ENCODE results near the gene KNDC1.
A peak's percentile ranks its signal among the peaks of the same experiment; 100 is the strongest.

The KNDC1 gene

DNA sequence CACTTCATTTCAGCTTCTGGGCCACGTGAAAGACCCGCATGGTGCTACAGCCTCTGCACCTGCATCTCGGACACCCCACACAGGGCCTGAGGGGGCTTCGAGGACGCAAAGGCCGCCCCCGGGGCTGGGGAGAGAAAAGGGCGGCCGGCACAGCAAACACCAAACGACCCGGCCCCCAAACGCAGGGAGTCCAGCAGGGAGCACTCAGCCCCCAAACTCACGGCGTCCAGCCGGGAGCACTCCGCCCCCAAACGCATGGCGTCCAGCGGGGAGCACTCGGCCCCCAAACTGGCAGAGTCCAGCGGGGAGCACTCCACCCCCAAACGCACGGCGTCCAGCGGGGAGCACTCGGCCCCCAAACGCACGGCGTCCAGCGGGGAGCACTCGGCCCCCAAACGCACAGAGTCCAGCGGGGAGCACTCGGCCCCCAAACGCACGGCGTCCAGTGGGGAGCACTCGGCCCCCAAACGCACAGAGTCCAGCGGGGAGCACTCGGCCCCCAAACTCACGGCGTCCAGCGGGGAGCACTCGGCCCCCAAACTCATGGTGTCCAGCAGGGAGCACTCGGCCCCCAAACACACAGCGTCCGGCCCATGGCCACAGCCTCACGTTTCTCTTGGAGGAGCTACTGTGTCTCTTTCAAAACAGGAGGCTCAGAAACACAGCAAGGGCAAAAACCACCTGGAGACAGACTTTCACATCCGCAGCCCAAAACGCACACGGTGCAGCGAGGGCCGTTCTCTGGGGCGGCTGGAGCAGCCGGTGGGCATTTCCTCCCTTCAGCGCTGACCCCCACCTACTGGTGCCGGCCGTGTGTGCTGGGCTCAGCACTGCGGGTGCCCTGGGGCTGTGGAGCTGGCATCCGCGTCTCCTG, 43.0 kb downstream of the KNDC1 start:
- no peak overlapping the region for H2BK15ac ChIP-seq (ENCODE audit: low read depth, poor library complexity, severe bottlenecking)
- no peak overlapping the region for H2BK12ac ChIP-seq (ENCODE audit: low read length in 2 of 2)
- H2BK5ac ChIP-seq (ENCODE audit: low read depth, low read length, poor library complexity, severe bottlenecking): no peak overlapping the region
- H3K79me1 ChIP-seq (replicated peaks; ENCODE audit: low read length, poor library complexity, severe bottlenecking): no peaks in the 10 kb centered on the region
- peaks cover 0 to 4% of the 10 kb centered on the region in 2 experiments for H3K27me3 ChIP-seq (ENCODE audit: control insufficient read depth in 1 of 2, insufficient read depth in 1 of 2, low read length in 2 of 2)
- H3K4me2 ChIP-seq (ENCODE audit: low read length, poor library complexity, severe bottlenecking): no peak overlapping the region
- no peak overlapping the region for H3K23ac ChIP-seq (ENCODE audit: low read length in 2 of 2)
- no peaks in the 10 kb centered on the region for H3K9me3 ChIP-seq (ENCODE audit: control insufficient read depth, low read length)
- H2BK120ac ChIP-seq (ENCODE audit: low read depth, low read length): no peak overlapping the region
- no peak overlapping the region for H4K8ac ChIP-seq (ENCODE audit: low read length)
- 88% methylated on average over 50 of the region's 62 CpGs for WGBS
- no peak for DNase-seq
- H3K4ac ChIP-seq (ENCODE audit: low read depth in 1 of 2, low read length in 2 of 2): no peak overlapping the region
- H3K14ac ChIP-seq (ENCODE audit: low read length in 2 of 2): no peak overlapping the region
- no peak overlapping the region for H3K9ac ChIP-seq (ENCODE audit: low read length)
- H3K4me1 ChIP-seq (ENCODE audit: control insufficient read depth, insufficient read depth, low read depth, low read length): peaks cover 4% of the 10 kb centered on the region
- no peak overlapping the region for H4K91ac ChIP-seq (ENCODE audit: low read length)
- H3K4me3 ChIP-seq (ENCODE audit: insufficient read depth in 1 of 2, low read depth in 1 of 2, low read length in 2 of 2): no peak overlapping the region
- no peak overlapping the region for H3K27ac ChIP-seq (ENCODE audit: low read length, poor library complexity, severe bottlenecking)
- no peak overlapping the region for H2AK5ac ChIP-seq (ENCODE audit: low read length, severe bottlenecking)
- H3K18ac ChIP-seq (ENCODE audit: low read depth in 1 of 2, low read length in 2 of 2): no peak overlapping the region
- no peak overlapping the region for H2AFZ ChIP-seq (ENCODE audit: low read depth, low read length)
- no peaks in the 10 kb centered on the region for H3K36me3 ChIP-seq (ENCODE audit: control insufficient read depth in 1 of 2, insufficient read depth in 2 of 2, low read depth in 1 of 2, low read length in 2 of 2)

DNA sequence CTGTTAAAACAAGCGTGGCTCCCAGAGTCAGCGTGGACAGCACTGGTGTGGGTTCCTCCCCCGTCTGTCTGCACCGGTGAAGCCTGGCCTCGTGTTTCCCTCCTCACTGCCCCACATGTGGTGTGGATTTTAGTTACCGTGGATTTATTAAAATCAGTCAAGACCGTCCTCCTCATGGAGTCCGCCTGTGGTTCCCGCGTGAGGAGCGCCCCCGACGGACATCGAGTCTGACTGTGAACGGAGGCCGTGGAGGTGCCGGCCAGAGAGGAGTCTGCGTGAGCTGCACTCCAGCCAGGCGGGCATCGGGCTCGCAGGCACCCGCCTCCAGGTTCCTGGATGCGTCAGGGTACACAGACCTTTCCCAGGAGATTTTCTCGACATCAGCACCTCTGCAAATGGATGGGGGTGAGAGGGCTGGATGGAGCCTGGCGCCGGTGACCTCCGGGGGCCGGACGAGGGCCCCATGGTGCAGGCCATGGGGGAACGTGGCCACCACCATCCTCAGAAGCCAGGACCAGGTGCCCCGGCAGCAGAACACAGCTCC, 43.7 kb downstream of the KNDC1 start:
- no peak overlapping the region for H2AK5ac ChIP-seq (ENCODE audit: low read length, severe bottlenecking)
- H3K9me3 ChIP-seq (ENCODE audit: control insufficient read depth, low read length): no peaks in the 10 kb centered on the region
- H2BK15ac ChIP-seq (ENCODE audit: low read depth, poor library complexity, severe bottlenecking): no peak overlapping the region
- H3K27ac ChIP-seq (ENCODE audit: low read length, poor library complexity, severe bottlenecking): no peak overlapping the region
- H3K4ac ChIP-seq (ENCODE audit: low read depth in 1 of 2, low read length in 2 of 2): no peak overlapping the region
- no peak overlapping the region for H4K91ac ChIP-seq (ENCODE audit: low read length)
- no peaks in the 10 kb centered on the region for H3K36me3 ChIP-seq (ENCODE audit: control insufficient read depth in 1 of 2, insufficient read depth in 2 of 2, low read depth in 1 of 2, low read length in 2 of 2)
- H2AFZ ChIP-seq (ENCODE audit: low read depth, low read length): no peak overlapping the region
- H3K27me3 ChIP-seq (ENCODE audit: control insufficient read depth in 1 of 2, insufficient read depth in 1 of 2, low read length in 2 of 2): peaks cover 0 to 4% of the 10 kb centered on the region in 2 experiments
- peaks cover 4% of the 10 kb centered on the region for H3K4me1 ChIP-seq (ENCODE audit: control insufficient read depth, insufficient read depth, low read depth, low read length)
- H3K18ac ChIP-seq (ENCODE audit: low read depth in 1 of 2, low read length in 2 of 2): no peak overlapping the region
- H3K14ac ChIP-seq (ENCODE audit: low read length in 2 of 2): no peak overlapping the region
- no peak overlapping the region for H3K4me2 ChIP-seq (ENCODE audit: low read length, poor library complexity, severe bottlenecking)
- H3K79me1 ChIP-seq (replicated peaks; ENCODE audit: low read length, poor library complexity, severe bottlenecking): no peaks in the 10 kb centered on the region
- WGBS: 85% methylated on average over 31 of the region's 31 CpGs
- no peak overlapping the region for H3K23ac ChIP-seq (ENCODE audit: low read length in 2 of 2)
- H2BK120ac ChIP-seq (ENCODE audit: low read depth, low read length): no peak overlapping the region
- no peak for DNase-seq
- no peak overlapping the region for H3K4me3 ChIP-seq (ENCODE audit: insufficient read depth in 1 of 2, low read depth in 1 of 2, low read length in 2 of 2)
- no peak overlapping the region for H3K9ac ChIP-seq (ENCODE audit: low read length)
- no peak overlapping the region for H2BK12ac ChIP-seq (ENCODE audit: low read length in 2 of 2)
- no peak overlapping the region for H2BK5ac ChIP-seq (ENCODE audit: low read depth, low read length, poor library complexity, severe bottlenecking)
- H4K8ac ChIP-seq (ENCODE audit: low read length): no peak overlapping the region

DNA sequence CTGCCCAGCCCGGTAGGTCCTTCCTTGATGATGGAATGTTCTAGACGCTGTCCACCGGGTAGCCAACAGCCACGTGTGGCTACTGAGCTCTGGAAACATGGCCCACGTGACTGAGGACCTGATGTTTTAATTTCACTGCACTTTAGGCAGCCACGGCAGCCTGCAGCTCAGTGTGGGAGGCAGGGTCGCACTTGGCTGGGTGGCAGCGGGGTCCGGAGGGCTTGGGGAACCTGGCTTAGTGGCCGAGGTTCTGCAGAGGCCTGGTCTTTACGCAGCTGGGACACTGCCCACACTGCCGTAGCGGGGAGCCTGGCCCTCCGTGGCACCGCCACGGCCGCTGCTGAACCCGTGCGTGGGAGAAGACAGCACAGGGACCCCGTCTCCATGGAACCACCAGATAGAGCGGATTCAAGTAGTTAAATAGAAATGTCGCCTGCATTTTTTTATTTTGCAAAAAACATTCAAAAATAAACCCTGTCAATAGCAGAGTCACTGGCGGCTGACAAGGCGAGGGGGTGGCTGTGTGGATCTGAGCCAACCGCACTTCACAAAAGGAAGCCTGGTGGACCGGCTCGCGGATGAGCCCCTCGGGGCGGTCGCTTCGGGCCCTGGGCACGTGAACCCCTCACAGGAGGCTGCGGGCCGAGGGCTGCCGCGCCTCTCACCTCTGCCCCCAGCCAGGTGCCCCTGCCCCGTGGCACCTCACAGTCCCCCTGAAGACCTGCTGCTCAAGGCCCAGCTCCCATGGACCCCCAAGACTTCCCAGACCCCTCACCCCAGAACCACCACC, 44.4 kb downstream of the KNDC1 start:
- no peak overlapping the region for H3K4ac ChIP-seq (ENCODE audit: low read depth in 1 of 2, low read length in 2 of 2)
- no peaks in the 10 kb centered on the region for H3K36me3 ChIP-seq (ENCODE audit: control insufficient read depth in 1 of 2, insufficient read depth in 2 of 2, low read depth in 1 of 2, low read length in 2 of 2)
- peaks cover 4% of the 10 kb centered on the region for H3K4me1 ChIP-seq (ENCODE audit: control insufficient read depth, insufficient read depth, low read depth, low read length)
- H3K9me3 ChIP-seq (ENCODE audit: control insufficient read depth, low read length): no peaks in the 10 kb centered on the region
- H3K9ac ChIP-seq (ENCODE audit: low read length): no peak overlapping the region
- H4K8ac ChIP-seq (ENCODE audit: low read length): no peak overlapping the region
- no peak overlapping the region for H3K27ac ChIP-seq (ENCODE audit: low read length, poor library complexity, severe bottlenecking)
- no peak overlapping the region for H2BK5ac ChIP-seq (ENCODE audit: low read depth, low read length, poor library complexity, severe bottlenecking)
- H3K14ac ChIP-seq (ENCODE audit: low read length in 2 of 2): peak overlapping the region in 1 of 2 experiments; percentile 3
- H3K18ac ChIP-seq (ENCODE audit: low read depth in 1 of 2, low read length in 2 of 2): no peak overlapping the region
- no peak overlapping the region for H2BK12ac ChIP-seq (ENCODE audit: low read length in 2 of 2)
- H4K91ac ChIP-seq (ENCODE audit: low read length): no peak overlapping the region
- peaks cover 0 to 4% of the 10 kb centered on the region in 2 experiments for H3K27me3 ChIP-seq (ENCODE audit: control insufficient read depth in 1 of 2, insufficient read depth in 1 of 2, low read length in 2 of 2)
- no peak overlapping the region for H2AFZ ChIP-seq (ENCODE audit: low read depth, low read length)
- H2BK15ac ChIP-seq (ENCODE audit: low read depth, poor library complexity, severe bottlenecking): no peak overlapping the region
- H3K4me3 ChIP-seq (ENCODE audit: insufficient read depth in 1 of 2, low read depth in 1 of 2, low read length in 2 of 2): no peak overlapping the region
- WGBS: 90% methylated on average over 38 of the region's 38 CpGs
- no peak overlapping the region for H2BK120ac ChIP-seq (ENCODE audit: low read depth, low read length)
- no peak overlapping the region for H3K23ac ChIP-seq (ENCODE audit: low read length in 2 of 2)
- no peak for DNase-seq
- no peak overlapping the region for H3K4me2 ChIP-seq (ENCODE audit: low read length, poor library complexity, severe bottlenecking)
- no peak overlapping the region for H2AK5ac ChIP-seq (ENCODE audit: low read length, severe bottlenecking)
- H3K79me1 ChIP-seq (replicated peaks; ENCODE audit: low read length, poor library complexity, severe bottlenecking): no peaks in the 10 kb centered on the region

DNA sequence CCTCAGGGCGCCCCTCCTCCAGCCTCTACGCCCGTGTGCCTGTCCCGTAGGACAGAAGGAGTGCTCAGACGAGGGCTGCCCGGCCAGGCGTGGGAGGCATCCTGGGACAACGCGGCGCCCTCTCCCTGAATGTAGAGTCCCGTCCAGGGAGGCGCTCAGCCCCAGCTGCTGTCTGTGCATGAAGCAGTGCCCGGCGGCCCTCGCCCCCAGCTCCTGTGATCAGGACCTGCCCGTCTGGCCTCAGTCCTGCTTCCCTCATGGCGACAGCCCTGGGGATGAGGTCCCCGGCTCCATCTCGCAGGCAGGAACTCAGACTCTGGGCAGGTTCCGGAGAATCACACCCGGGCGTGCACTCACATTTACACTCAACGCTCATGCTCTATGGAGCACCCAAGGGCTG, 45.1 kb downstream of the KNDC1 start:
- Histone ChIP-seq H3K18ac (ENCODE audit: low read depth in 1 of 2, low read length in 2 of 2) (no peak overlapping the region), H2BK15ac (ENCODE audit: low read depth, poor library complexity, severe bottlenecking) (no peak overlapping the region)
- DNase-seq: no peak

More for the DNA sequence above, 45.1 kb downstream of the KNDC1 start:
- no peaks in the 10 kb centered on the region for H3K36me3 ChIP-seq (ENCODE audit: control insufficient read depth in 1 of 2, insufficient read depth in 2 of 2, low read depth in 1 of 2, low read length in 2 of 2)
- H4K8ac ChIP-seq (ENCODE audit: low read length): no peak overlapping the region
- no peak overlapping the region for H2AK5ac ChIP-seq (ENCODE audit: low read length, severe bottlenecking)
- no peak overlapping the region for H3K4me2 ChIP-seq (ENCODE audit: low read length, poor library complexity, severe bottlenecking)
- no peak overlapping the region for H2AFZ ChIP-seq (ENCODE audit: low read depth, low read length)
- H4K91ac ChIP-seq (ENCODE audit: low read length): no peak overlapping the region
- H2BK5ac ChIP-seq (ENCODE audit: low read depth, low read length, poor library complexity, severe bottlenecking): no peak overlapping the region
- H3K4ac ChIP-seq (ENCODE audit: low read depth in 1 of 2, low read length in 2 of 2): no peak overlapping the region
- H3K4me3 ChIP-seq (ENCODE audit: insufficient read depth in 1 of 2, low read depth in 1 of 2, low read length in 2 of 2): no peak overlapping the region
- no peaks in the 10 kb centered on the region for H3K79me1 ChIP-seq (replicated peaks; ENCODE audit: low read length, poor library complexity, severe bottlenecking)
- H3K23ac ChIP-seq (ENCODE audit: low read length in 2 of 2): no peak overlapping the region
- no peak overlapping the region for H2BK120ac ChIP-seq (ENCODE audit: low read depth, low read length)
- no peak overlapping the region for H2BK12ac ChIP-seq (ENCODE audit: low read length in 2 of 2)
- H3K9ac ChIP-seq (ENCODE audit: low read length): no peak overlapping the region
- H3K27me3 ChIP-seq (ENCODE audit: control insufficient read depth in 1 of 2, insufficient read depth in 1 of 2, low read length in 2 of 2): peaks cover 0 to 4% of the 10 kb centered on the region in 2 experiments
- peaks cover 3% of the 10 kb centered on the region for H3K4me1 ChIP-seq (ENCODE audit: control insufficient read depth, insufficient read depth, low read depth, low read length)
- no peak overlapping the region for H3K14ac ChIP-seq (ENCODE audit: low read length in 2 of 2)
- H3K27ac ChIP-seq (ENCODE audit: low read length, poor library complexity, severe bottlenecking): no peak overlapping the region
- 80% methylated on average over 23 of the region's 23 CpGs for WGBS
- H3K9me3 ChIP-seq (ENCODE audit: control insufficient read depth, low read length): no peaks in the 10 kb centered on the region
